ENCODE data around the gene LIPH. TPM values are rescaled to one million over a fixed set of nuclear protein-coding genes. Genes with fewer than 3 reads are reported as not detected.
"Not testable (repeated sequence)": the region's sequence is repeated elsewhere in the genome, so short reads cannot be mapped to it uniquely, and the experiment has no call there.

Gene LIPH
- under 1 TPM in 1 of 2 donors, not detected in 1; 0.65 TPM for total RNA-seq

GRCh38 chr3:185552358-185552877, at the start of gene LIPH:
Gene LIPH, minus strand, starts transcription at chr3:185552588. Its CDS starts 117 bp downstream, at chr3:185552471.
- no peaks in the 10 kb centered on the region for H3K36me3 Mint-ChIP-seq (ENCODE audit: low read depth)
- peak within 1 kb of the TSS; percentile 52 for H3K4me3 Mint-ChIP-seq
- H3K4me1 Mint-ChIP-seq, result peaks cover 8% of the 10 kb centered on the region
- ATAC-seq (replicated peaks), result peak; percentile 97
- peak within 1 kb of the TSS; percentile 83 for H3K27ac Mint-ChIP-seq
- H3K27me3 Mint-ChIP-seq, result no peaks in the 10 kb centered on the region
- H3K9me3 Mint-ChIP-seq, result no peaks in the 10 kb centered on the region

- peaks cover 72% of the 10 kb centered on the region for H3K36me3 Mint-ChIP-seq (ENCODE audit: low read depth)
- no peak for ATAC-seq (replicated peaks)
- H3K4me3 Mint-ChIP-seq, result no peak overlapping the region
- no peaks in the 10 kb centered on the region for H3K27me3 Mint-ChIP-seq
- H3K27ac Mint-ChIP-seq, result no peak overlapping the region
- no peaks in the 10 kb centered on the region for H3K9me3 Mint-ChIP-seq
- peaks cover 5% of the 10 kb centered on the region for H3K4me1 Mint-ChIP-seq
Measured at GRCh38 chr3:185595526-185595925, 43.1 kb upstream of the LIPH start.

GRCh38 chr3:185594073-185594472, 41.7 kb upstream of the LIPH start:
- ATAC-seq (replicated peaks), result no peak

GRCh38 chr3:185586686-185587039, 34.3 kb upstream of the LIPH start:
- peak overlapping the region; percentile 98 for H3K27ac Mint-ChIP-seq
- peaks cover 23% of the 10 kb centered on the region for H3K36me3 Mint-ChIP-seq (ENCODE audit: low read depth)
- peaks cover 14% of the 10 kb centered on the region for H3K4me1 Mint-ChIP-seq
- no peaks in the 10 kb centered on the region for H3K27me3 Mint-ChIP-seq
- ATAC-seq (replicated peaks), result no peak
- H3K9me3 Mint-ChIP-seq, result no peaks in the 10 kb centered on the region
- H3K4me3 Mint-ChIP-seq, result peak overlapping the region; percentile 93

More at GRCh38 chr3:185594073-185594472, 41.7 kb upstream of the LIPH start:
- Mint-ChIP-seq H3K36me3 (ENCODE audit: low read depth) (peaks cover 62% of the 10 kb centered on the region), H3K4me1 (peaks cover 5% of the 10 kb centered on the region), H3K4me3 (no peak overlapping the region), H3K9me3 (no peaks in the 10 kb centered on the region), H3K27me3 (no peaks in the 10 kb centered on the region), H3K27ac (no peak overlapping the region)

- Mint-ChIP-seq H3K4me3 (peak within 1 kb of the TSS; percentile 93), H3K9me3 (no peaks in the 10 kb centered on the region), H3K27ac (peak within 1 kb of the TSS; percentile 98), H3K27me3 (no peaks in the 10 kb centered on the region), H3K36me3 (ENCODE audit: low read depth) (peaks cover 17% of the 10 kb centered on the region), H3K4me1 (peaks cover 14% of the 10 kb centered on the region)
- peak; percentile 98 for ATAC-seq (replicated peaks)
Measured at GRCh38 chr3:185585859-185586685, 33.7 kb upstream of the LIPH start, which contains the start of gene SENP2. Gene SENP2, plus strand, starts transcription at chr3:185586295. Its CDS starts 119 bp downstream, at chr3:185586414.

- no peak for ATAC-seq (replicated peaks)
Measured at GRCh38 chr3:185585518-185585858, 33.1 kb upstream of the LIPH start.

GRCh38 chr3:185584686-185585085, 32.3 kb upstream of the LIPH start:
- ATAC-seq (replicated peaks), result no peak
- H3K4me1 Mint-ChIP-seq, result peaks cover 14% of the 10 kb centered on the region
- peak overlapping the region; percentile 16 for H3K27ac Mint-ChIP-seq
- H3K4me3 Mint-ChIP-seq, result peak overlapping the region; percentile 93
- H3K36me3 Mint-ChIP-seq (ENCODE audit: low read depth), result peaks cover 7% of the 10 kb centered on the region
- no peaks in the 10 kb centered on the region for H3K27me3 Mint-ChIP-seq
- H3K9me3 Mint-ChIP-seq, result no peaks in the 10 kb centered on the region

More at GRCh38 chr3:185585518-185585858, 33.1 kb upstream of the LIPH start:
- Mint-ChIP-seq H3K36me3 (ENCODE audit: low read depth) (peaks cover 11% of the 10 kb centered on the region), H3K27ac (peak overlapping the region; percentile 98), H3K9me3 (no peaks in the 10 kb centered on the region), H3K4me1 (peaks cover 14% of the 10 kb centered on the region), H3K4me3 (peak overlapping the region; percentile 93), H3K27me3 (no peaks in the 10 kb centered on the region)

- H3K4me3 Mint-ChIP-seq, result no peak overlapping the region
- no peak overlapping the region for H3K27ac Mint-ChIP-seq
- ATAC-seq (replicated peaks), result no peak
- no peaks in the 10 kb centered on the region for H3K9me3 Mint-ChIP-seq
- peaks cover 7% of the 10 kb centered on the region for H3K36me3 Mint-ChIP-seq (ENCODE audit: low read depth)
- peaks cover 14% of the 10 kb centered on the region for H3K4me1 Mint-ChIP-seq
- H3K27me3 Mint-ChIP-seq, result no peaks in the 10 kb centered on the region
Measured at GRCh38 chr3:185583925-185584324, 31.5 kb upstream of the LIPH start.

- H3K4me3 Mint-ChIP-seq, result no peak overlapping the region
- no peaks in the 10 kb centered on the region for H3K27me3 Mint-ChIP-seq
- peaks cover 7% of the 10 kb centered on the region for H3K36me3 Mint-ChIP-seq (ENCODE audit: low read depth)
- H3K4me1 Mint-ChIP-seq, result peaks cover 9% of the 10 kb centered on the region
- H3K27ac Mint-ChIP-seq, result no peak overlapping the region
- H3K9me3 Mint-ChIP-seq, result no peaks in the 10 kb centered on the region
- ATAC-seq (replicated peaks), result no peak
Measured at GRCh38 chr3:185582871-185583270, 30.5 kb upstream of the LIPH start.

- Mint-ChIP-seq H3K9me3 (no peaks in the 10 kb centered on the region), H3K27ac (no peak overlapping the region), H3K4me1 (peaks cover 9% of the 10 kb centered on the region), H3K36me3 (ENCODE audit: low read depth) (peaks cover 7% of the 10 kb centered on the region), H3K4me3 (no peak overlapping the region), H3K27me3 (no peaks in the 10 kb centered on the region)
- ATAC-seq (replicated peaks), result no peak
Measured at GRCh38 chr3:185582236-185582635, 29.8 kb upstream of the LIPH start.

GRCh38 chr3:185575108-185575869, 22.9 kb upstream of the LIPH start:
- H3K9me3 Mint-ChIP-seq; H3K27ac Mint-ChIP-seq; H3K4me1 Mint-ChIP-seq; H3K36me3 Mint-ChIP-seq (ENCODE audit: low read depth); H3K27me3 Mint-ChIP-seq; H3K4me3 Mint-ChIP-seq: not testable (repeated sequence)
- ATAC-seq (replicated peaks), result peak; percentile 70

- H3K27me3 Mint-ChIP-seq, result no peaks in the 10 kb centered on the region
- no peak for ATAC-seq (replicated peaks)
- no peak overlapping the region for H3K4me3 Mint-ChIP-seq
- no peaks in the 10 kb centered on the region for H3K36me3 Mint-ChIP-seq (ENCODE audit: low read depth)
- H3K4me1 Mint-ChIP-seq, result no peaks in the 10 kb centered on the region
- no peak overlapping the region for H3K27ac Mint-ChIP-seq
- H3K9me3 Mint-ChIP-seq, result no peaks in the 10 kb centered on the region
Measured at GRCh38 chr3:185572183-185572582, 19.8 kb upstream of the LIPH start.

GRCh38 chr3:185561958-185562357, 9.6 kb upstream of the LIPH start:
- peaks cover 7% of the 10 kb centered on the region for H3K4me1 Mint-ChIP-seq
- H3K27me3 Mint-ChIP-seq, result peaks cover 6% of the 10 kb centered on the region
- no peaks in the 10 kb centered on the region for H3K36me3 Mint-ChIP-seq (ENCODE audit: low read depth)
- ATAC-seq (replicated peaks), result no peak
- H3K27ac Mint-ChIP-seq, result no peak overlapping the region
- H3K4me3 Mint-ChIP-seq, result no peak overlapping the region
- no peaks in the 10 kb centered on the region for H3K9me3 Mint-ChIP-seq

GRCh38 chr3:185561374-185561943, 9.1 kb upstream of the LIPH start:
- no peak for ATAC-seq (replicated peaks)
- Mint-ChIP-seq H3K4me1 (peaks cover 7% of the 10 kb centered on the region), H3K36me3 (ENCODE audit: low read depth) (no peaks in the 10 kb centered on the region), H3K9me3 (no peaks in the 10 kb centered on the region), H3K27ac (no peak overlapping the region), H3K4me3 (no peak overlapping the region), H3K27me3 (peaks cover 6% of the 10 kb centered on the region)

Measured in activated T-helper 17 cell treated with anti-CD3 and anti-CD28 coated beads, Interleukin-2, amount 50 U/mL, for 72 hours (primary cell).